HT-29 (cell line): Measurements from ENCODE around the gene OR10X1. TPM values are rescaled to one million over a fixed set of nuclear protein-coding genes. Genes with fewer than 3 reads are reported as not detected.

Experiments used
- total RNA-seq: library from RNA; depleted of rRNA; stranded (reverse); fragments of >200 nt; shearing (Covaris generic); gene quantifications from 2 replicates; pipeline ENCODE4 v1.2.3, GENCODE V29; 2014; rRNA removed

Gene OR10X1
- total RNA-seq, 1 experiment from 2014 or later, result not detected

Other genes with a start within 250 kb of the OR10X1 start
- gene CD1B, start 248.4 kb downstream of the OR10X1 start, total RNA-seq, result not detected in 2 replicates
- gene CD1E, start 226.0 kb downstream of the OR10X1 start, total RNA-seq, result not detected in 2 replicates
- gene OR10T2, start 180.4 kb downstream of the OR10X1 start, total RNA-seq, result not detected in 2 replicates
- not detected in 2 replicates for gene OR10K2, start 153.7 kb downstream of the OR10X1 start, total RNA-seq
- gene OR10K1, start 118.1 kb downstream of the OR10X1 start, total RNA-seq, result not detected in 2 replicates
- not detected in 2 replicates for gene OR10R2, start 107.7 kb downstream of the OR10X1 start, total RNA-seq
- gene OR6Y1, start 25.5 kb downstream of the OR10X1 start, total RNA-seq, result not detected in 2 replicates
- gene OR6P1, start 9.3 kb downstream of the OR10X1 start, total RNA-seq, result not detected in 2 replicates
- gene OR10Z1, start 25.4 kb upstream of the OR10X1 start, total RNA-seq, result not detected in 2 replicates
- gene SPTA1, start 106.8 kb upstream of the OR10X1 start, total RNA-seq, result not detected in 2 replicates
- not detected in 2 replicates for gene OR6K2, start 120.8 kb upstream of the OR10X1 start, total RNA-seq
- not detected in 2 replicates for gene OR6K3, start 140.8 kb upstream of the OR10X1 start, total RNA-seq
- not detected in 2 replicates for gene OR6K6, start 174.8 kb upstream of the OR10X1 start, total RNA-seq
- not detected in 2 replicates for gene OR6N1, start 192.3 kb upstream of the OR10X1 start, total RNA-seq
- not detected in 2 replicates for gene OR6N2, start 201.3 kb upstream of the OR10X1 start, total RNA-seq